Measurements from ENCODE around the gene GALNT13. TPM values are rescaled to one million over a fixed set of nuclear protein-coding genes. Genes with fewer than 3 reads are reported as not detected.
A peak's percentile ranks its signal among the peaks of the same experiment; 100 is the strongest.

The GALNT13 gene
- total and polyA plus RNA-seq, 2 experiments from 2014 or later = 1.3 to 3.1 TPM

DNA sequence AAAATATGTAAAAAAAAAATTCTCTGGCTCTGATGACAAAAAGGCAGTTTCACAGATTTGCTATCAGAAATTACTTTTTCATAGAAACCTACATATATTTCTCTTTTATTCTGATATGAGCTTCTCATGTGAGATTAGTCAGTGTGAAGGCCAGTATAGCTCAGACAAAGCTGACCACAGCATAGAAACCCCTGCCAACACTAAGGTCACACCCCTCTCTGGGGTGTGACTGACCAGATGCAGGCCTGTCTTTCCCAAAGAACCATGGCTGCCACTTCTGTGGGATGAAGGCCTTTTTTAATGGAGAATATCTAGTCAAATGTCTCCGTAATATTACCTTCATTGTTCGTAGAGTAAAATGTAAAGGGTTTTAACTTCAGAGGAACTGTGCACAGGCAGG, 496.4 kb downstream of the GALNT13 start:
- no peaks in the 10 kb centered on the region for H3K36me3 ChIP-seq
- H3K27me3 ChIP-seq = no peaks in the 10 kb centered on the region
- DNase-seq (ENCODE audit: low read depth in 1 of 2, low spot score in 1 of 2) = no peak
- H3K4me1 ChIP-seq (ENCODE audit: low read depth) = no peaks in the 10 kb centered on the region
- H3K4me3 ChIP-seq = no peak overlapping the region
- no peaks in the 10 kb centered on the region for H3K9me3 ChIP-seq (ENCODE audit: low read depth)
- no peak overlapping the region for H3K27ac ChIP-seq
- TF ChIP-seq, protein P1, sequence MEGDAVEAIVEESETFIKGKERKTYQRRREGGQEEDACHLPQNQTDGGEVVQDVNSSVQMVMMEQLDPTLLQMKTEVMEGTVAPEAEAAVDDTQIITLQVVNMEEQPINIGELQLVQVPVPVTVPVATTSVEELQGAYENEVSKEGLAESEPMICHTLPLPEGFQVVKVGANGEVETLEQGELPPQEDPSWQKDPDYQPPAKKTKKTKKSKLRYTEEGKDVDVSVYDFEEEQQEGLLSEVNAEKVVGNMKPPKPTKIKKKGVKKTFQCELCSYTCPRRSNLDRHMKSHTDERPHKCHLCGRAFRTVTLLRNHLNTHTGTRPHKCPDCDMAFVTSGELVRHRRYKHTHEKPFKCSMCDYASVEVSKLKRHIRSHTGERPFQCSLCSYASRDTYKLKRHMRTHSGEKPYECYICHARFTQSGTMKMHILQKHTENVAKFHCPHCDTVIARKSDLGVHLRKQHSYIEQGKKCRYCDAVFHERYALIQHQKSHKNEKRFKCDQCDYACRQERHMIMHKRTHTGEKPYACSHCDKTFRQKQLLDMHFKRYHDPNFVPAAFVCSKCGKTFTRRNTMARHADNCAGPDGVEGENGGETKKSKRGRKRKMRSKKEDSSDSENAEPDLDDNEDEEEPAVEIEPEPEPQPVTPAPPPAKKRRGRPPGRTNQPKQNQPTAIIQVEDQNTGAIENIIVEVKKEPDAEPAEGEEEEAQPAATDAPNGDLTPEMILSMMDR (IDR thresholded peaks at IDR 0.05; ENCODE audit: low read depth, low read length) = no peak

DNA sequence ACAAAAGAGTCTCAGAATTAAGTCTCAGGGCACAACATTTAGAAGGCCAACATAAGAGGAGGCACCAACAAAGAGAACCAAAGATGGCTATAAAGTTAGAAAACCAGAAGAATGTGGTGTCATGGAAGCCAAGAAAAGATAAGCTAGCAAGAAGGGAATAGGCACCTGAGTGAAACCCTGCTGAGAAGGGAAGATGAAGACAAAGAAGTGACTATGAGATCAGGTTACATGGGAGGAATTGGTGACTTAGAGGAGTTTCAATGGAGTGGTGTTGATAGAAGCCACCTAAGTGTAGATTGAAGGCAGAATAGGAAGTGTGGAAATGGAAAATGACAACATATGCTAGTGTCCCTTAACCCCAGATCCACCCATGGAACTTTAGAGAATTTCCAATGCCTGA, 499.2 kb downstream of the GALNT13 start:
- no peak for DNase-seq (ENCODE audit: low read depth in 1 of 2, low spot score in 1 of 2)
- Histone ChIP-seq H3K9me3 (ENCODE audit: low read depth) (no peaks in the 10 kb centered on the region), H3K4me1 (ENCODE audit: low read depth) (no peaks in the 10 kb centered on the region), H3K36me3 (no peaks in the 10 kb centered on the region), H3K27me3 (no peaks in the 10 kb centered on the region), H3K27ac (no peak overlapping the region), H3K4me3 (no peak overlapping the region)
- TF ChIP-seq, protein P1 (IDR thresholded peaks at IDR 0.05; ENCODE audit: low read depth, low read length) = no peak

DNA sequence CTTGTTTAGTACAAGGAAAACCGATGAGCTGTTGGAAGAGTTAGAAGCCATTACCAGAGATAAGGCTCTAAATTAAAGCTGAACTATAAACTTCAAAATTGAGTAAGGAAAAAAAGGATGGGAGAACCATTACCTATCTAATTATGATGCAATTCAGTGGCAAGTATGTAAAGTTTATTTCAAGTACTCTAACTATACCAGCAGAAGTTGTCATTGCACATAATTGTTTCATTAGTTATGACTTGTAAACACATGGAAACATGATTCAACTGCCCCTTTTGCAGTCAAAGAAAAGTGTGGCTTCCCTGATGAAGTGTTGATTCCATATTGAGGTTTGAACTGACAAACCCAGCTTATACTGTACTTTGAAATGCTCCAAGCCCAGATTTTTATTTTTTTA, 502.7 kb downstream of the GALNT13 start:
- no peak for DNase-seq (ENCODE audit: low read depth in 1 of 2, low spot score in 1 of 2)
- no peaks in the 10 kb centered on the region for H3K4me1 ChIP-seq (ENCODE audit: low read depth)
- H3K36me3 ChIP-seq = no peaks in the 10 kb centered on the region
- TF ChIP-seq, protein P1 (IDR thresholded peaks at IDR 0.05; ENCODE audit: low read depth, low read length) = no peak
- H3K4me3 ChIP-seq = no peak overlapping the region
- no peak overlapping the region for H3K27ac ChIP-seq
- H3K9me3 ChIP-seq (ENCODE audit: low read depth) = no peaks in the 10 kb centered on the region
- no peaks in the 10 kb centered on the region for H3K27me3 ChIP-seq

DNA sequence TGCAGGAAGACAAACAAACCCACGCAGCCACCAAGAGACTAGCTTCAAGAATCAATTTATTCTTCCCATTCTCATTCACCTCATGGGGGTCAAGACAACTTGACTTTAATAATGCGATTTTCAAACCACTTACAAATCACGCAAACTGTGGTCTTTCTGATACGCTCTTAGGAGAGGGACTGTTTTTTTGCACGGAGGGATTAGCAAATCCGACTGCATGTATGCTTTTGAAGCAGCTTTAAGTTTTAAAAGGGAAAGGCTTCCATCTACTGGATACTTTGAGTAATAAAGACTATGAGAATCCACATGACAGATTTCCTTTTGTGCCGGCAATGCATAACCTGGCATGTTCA, 503.8 kb downstream of the GALNT13 start:
- Histone ChIP-seq H3K36me3 (no peaks in the 10 kb centered on the region), H3K4me1 (ENCODE audit: low read depth) (no peaks in the 10 kb centered on the region), H3K9me3 (ENCODE audit: low read depth) (no peaks in the 10 kb centered on the region), H3K4me3 (no peak overlapping the region), H3K27ac (no peak overlapping the region), H3K27me3 (no peaks in the 10 kb centered on the region)
- DNase-seq (ENCODE audit: low read depth in 1 of 2, low spot score in 1 of 2) = peak; percentile 51 to 72
- TF ChIP-seq, protein P1 (IDR thresholded peaks at IDR 0.05; ENCODE audit: low read depth, low read length) = no peak

DNA sequence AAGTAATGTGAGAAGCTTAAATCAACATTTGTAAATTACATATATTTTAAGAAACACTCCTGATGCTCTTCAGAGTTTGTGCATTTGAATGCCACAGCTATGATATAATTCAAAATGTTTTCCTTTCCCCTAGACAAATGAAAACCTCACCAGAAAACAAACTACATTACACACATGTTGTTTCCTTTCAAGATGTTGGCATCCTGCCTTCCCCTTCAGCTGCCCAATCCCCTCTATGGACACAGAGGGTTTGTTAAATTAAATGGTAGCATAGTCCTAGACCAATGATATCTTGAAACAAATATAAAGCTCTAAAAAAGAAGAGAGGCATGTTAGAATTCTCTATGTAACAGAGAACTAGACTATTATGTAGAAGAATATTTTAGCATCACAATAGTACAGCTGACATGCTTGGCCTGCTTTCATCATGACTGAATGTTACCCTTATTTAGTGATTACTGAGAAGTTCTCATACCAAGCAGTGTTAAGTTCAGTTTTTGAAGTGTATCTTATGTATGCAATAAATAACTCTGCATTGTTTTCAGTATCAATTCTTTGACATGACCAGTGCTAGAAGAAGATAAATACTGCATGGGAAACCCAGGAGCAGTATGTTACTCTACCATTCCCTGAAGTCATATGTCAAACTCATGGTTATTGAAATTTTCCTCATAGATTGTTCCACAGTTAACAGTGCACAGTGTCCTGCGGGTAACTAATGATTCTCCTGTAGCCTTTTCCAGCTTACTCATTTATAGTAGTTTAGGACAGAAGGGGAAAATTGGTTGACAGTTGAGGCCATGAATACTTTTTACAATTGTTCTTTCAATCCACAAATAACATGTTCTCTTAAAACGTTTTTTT, 510.4 kb downstream of the GALNT13 start:
- Histone ChIP-seq H3K4me1 (ENCODE audit: low read depth) (no peaks in the 10 kb centered on the region), H3K9me3 (ENCODE audit: low read depth) (no peaks in the 10 kb centered on the region), H3K36me3 (no peaks in the 10 kb centered on the region), H3K4me3 (no peak overlapping the region), H3K27ac (no peak overlapping the region), H3K27me3 (no peaks in the 10 kb centered on the region)
- no peak for DNase-seq (ENCODE audit: low read depth in 1 of 2, low spot score in 1 of 2)
- TF ChIP-seq, protein P1 (IDR thresholded peaks at IDR 0.05; ENCODE audit: low read depth, low read length) = no peak

Measured in cardiac muscle cell (in vitro differentiated cells and primary cell).